GM19035 (cell line): ENCODE data around the gene PTTG1IP2.

ENCODE experiments used
- ATAC-seq: cut with Tn5 transposase; IDR thresholded peaks from one replicate; pipeline ENCODE4 v1.9.1; 2021; ENCODE audit not compliant: unreplicated experiment

PTTG1IP2 gene

GRCh38 chr7:90474284-90475210 is 5.1 kb downstream of the PTTG1IP2 start:
- ATAC-seq = no peak

DNA sequence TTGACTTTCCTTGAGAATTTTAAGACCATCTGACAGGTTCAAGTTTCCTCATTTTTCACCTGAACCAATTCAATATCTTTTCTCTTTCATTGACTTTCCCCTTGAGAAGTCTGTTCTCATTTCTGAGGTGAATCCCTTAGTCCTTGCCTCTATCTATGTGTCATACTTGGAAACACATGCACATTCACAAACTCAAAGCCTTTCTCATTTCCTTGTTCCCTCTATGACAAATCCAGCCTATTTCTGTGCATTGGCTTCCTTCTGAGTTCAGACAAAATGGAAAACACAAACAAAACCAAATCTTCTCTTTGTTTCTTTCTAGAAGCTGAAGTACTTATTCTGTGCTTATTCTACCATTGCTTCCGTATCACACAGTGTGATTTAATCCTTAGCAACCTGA is 13.8 kb downstream of the PTTG1IP2 start:
- no peak for ATAC-seq

GRCh38 chr7:90484706-90485105 is 15.3 kb downstream of the PTTG1IP2 start:
- ATAC-seq = no peak

GRCh38 chr7:90485734-90486316 is 16.4 kb downstream of the PTTG1IP2 start:
- ATAC-seq = no peak

DNA sequence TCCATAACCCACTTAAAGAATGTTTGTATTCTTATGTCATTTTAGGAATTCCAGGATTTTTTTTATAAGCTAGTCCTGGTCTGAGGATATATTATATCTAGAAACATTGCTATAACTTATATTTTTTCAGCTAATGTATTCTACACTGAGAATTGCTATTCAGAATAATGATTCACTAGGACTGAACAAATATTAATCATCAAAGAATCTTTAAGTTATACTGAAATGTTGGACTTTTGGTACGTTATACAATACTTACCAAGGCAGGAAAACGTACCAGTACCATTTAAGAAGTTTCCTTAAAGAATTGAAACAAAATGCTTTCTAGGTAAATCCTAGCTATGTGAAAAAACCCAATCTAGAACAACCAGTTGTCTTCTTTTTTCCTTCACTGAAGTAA is 18.4 kb downstream of the PTTG1IP2 start:
- no peak for ATAC-seq

DNA sequence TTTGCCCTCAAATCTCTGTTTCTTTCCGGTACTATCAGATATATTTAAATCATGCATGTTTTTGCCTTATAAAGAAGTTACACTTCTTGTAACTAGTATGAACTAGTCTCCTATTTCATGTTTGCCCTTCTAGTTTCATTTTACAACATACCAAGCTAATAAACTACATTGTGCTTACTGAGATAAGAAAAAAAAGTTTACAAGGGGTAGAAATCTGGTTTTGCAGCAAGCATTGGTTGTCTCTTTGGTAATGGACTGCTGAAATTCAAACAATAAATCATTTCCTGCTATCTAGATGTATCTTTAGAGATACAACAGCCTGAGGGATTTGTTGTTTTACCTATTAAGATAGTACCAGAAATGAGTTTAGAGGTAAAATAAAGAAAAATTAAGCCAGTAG is 18.8 kb downstream of the PTTG1IP2 start:
- no peak for ATAC-seq

GRCh38 chr7:90492250-90492649 is 22.8 kb downstream of the PTTG1IP2 start:
- ATAC-seq = no peak

DNA sequence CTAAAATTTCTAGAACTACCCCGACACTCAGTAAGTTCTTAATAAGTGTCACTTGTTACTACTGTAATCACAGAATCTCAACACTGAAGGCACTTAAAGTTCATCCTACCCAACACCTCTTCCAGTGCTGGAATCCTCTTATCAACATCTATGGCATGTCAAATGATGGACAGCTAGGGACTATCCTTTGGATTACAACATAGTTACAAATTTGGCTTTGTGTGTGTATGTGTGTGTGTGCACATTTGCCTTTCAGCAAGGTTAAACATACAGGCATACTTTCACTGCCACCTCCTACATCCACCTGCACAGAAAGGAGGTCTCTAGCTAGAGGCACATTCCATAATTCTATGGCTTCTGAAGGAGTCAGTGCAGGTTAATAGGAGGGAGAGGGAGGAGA is 25.8 kb downstream of the PTTG1IP2 start:
- ATAC-seq = no peak

DNA sequence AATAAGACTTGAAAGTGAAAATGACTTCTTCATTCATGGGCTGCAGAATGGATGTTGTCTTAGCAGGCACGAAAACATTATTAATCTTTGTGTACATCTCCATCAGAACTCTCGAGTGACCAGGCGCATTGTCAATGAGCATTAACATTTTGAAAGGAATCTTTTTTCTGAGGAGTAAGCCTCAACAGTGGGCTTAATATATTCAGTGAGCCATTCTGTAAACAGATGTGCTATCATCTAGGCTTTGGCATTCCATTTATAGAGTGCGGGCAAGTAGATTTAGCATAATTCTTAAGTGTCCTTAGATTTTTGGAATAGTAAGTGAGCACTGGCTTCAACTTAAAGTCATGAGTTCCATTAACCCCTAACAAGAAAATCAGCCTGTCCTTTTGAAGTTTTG is 33.1 kb downstream of the PTTG1IP2 start:
- no peak for ATAC-seq

DNA sequence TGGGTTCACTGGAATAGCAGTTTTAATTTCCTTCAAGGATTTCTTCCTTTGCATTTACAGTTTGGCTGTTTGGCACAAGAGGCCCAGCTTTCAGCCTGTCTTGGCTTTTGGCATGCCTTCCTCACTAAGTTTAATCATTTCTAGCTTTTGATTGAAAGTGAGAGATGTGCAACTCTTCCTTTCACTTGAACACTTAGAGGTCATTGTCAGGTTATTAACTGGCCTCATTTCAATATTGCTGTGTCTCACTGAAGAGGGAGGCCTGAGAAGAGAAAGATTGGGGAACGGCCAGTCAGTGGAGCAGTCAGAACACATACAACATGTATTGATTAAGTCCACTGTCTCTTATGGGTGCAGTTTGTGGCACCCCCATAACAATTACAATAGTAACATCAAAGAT is 33.9 kb downstream of the PTTG1IP2 start:
- no peak for ATAC-seq

DNA sequence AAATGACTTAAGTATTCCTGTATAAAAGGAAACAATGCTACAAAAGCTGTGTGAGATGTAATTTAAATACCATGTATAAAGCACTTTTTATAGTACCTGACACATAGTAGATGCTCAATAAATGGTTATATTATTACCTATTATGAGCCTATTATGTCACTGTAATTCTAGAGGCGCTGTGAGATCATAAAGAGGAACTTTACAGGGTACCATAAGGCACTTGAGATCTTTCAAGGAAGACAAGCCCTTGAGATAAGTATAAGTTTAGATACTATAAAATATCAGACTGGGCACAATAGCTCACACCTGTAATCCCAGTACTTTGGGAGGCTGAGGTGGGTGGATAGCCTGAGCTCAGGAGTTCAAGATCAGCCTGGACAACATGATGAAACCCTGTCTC is 38.3 kb downstream of the PTTG1IP2 start:
- ATAC-seq = no peak

- no peak for ATAC-seq
Observed at GRCh38 chr7:90511776-90512175, 42.3 kb downstream of the PTTG1IP2 start.

DNA sequence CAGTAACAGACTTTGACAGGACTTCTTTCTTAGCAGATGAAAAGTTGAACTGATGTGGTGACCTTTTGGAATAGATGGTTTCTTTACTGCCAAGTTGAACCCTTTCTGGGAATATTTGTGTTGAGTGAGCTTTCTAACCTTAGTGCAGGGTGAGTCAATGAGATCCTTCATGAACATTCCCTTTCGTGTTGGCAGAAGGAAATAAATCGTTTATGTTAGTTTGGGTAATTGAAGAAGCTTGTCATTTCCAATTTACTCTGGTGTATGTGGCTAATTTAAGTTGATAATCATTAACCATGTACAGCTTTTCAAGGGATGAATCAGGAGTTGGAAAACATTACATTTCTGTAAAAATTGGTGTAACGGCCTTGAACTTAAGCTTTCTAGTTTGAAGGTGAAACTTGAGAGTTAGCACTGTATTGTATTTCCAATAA is 43.4 kb downstream of the PTTG1IP2 start:
- ATAC-seq = no peak

GRCh38 chr7:90516257-90516656 is 46.8 kb downstream of the PTTG1IP2 start:
- no peak for ATAC-seq

- ATAC-seq = no peak
Observed at GRCh38 chr7:90518630-90519029, 49.2 kb downstream of the PTTG1IP2 start.

GRCh38 chr7:90520484-90520883 is 51.0 kb downstream of the PTTG1IP2 start:
- no peak for ATAC-seq

- ATAC-seq = no peak
Observed at GRCh38 chr7:90530263-90530662, 60.8 kb downstream of the PTTG1IP2 start.

GRCh38 chr7:90532231-90532929 is 62.9 kb downstream of the PTTG1IP2 start:
- ATAC-seq = peak; percentile 47

- no peak for ATAC-seq
Observed at GRCh38 chr7:90536449-90536848, 67.0 kb downstream of the PTTG1IP2 start.

DNA sequence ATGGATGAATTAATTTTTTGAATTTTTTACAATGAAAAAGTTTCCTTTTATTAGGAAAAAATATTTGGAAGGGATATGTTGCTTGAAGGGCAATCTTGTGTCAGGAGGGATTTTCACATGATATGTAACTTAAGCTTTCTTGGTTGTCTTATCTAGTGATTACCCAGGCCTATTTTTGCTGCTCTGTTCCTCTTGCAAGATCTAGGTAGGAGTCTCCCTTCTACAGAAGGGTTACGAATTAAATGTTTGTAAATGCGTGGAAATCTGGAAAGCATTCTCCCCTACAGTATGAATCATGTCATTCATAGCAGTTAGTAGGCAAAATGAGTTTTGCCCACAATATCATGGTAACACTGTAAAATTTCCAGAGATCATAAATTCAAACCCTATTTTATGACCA is 69.0 kb downstream of the PTTG1IP2 start:
- ATAC-seq = no peak

DNA sequence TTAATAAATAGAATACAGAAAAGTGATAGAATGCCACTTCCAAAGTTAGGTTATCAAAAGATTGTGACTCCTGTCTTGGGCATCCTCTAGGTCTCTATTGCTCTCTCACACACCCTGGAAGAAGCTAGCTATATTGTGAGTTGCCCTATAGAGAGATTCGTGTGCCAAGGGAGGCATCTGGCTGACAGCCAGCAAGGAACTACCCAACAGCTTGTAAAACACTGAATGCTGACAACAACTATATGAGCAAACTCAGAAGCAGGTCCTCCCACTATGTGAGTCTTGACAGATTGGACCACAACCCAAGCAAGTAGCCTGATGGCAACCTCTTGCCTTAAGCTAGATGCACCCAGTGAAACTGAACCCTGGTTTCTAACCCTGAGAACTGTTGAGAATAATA is 71.0 kb downstream of the PTTG1IP2 start:
- ATAC-seq = no peak

- ATAC-seq = no peak
Observed at GRCh38 chr7:90551036-90551435, 81.6 kb downstream of the PTTG1IP2 start.
